IPS DF 6.9 (cell line): Measurements from ENCODE around the gene COL12A1.

Experiments used
- DNase-seq: peaks from one replicate; pipeline ENCODE4 v3.0.0-alpha.2; 2013; ENCODE audit warnings: low read depth, low spot score
- H3K27ac ChIP-seq: one replicate; pipeline ENCODE4 v1.5.1; 2013; ENCODE audit warnings: low read length, control low read depth
- H3K27me3 ChIP-seq: 2 replicates; pipeline ENCODE4 v1.6.1; 2013; ENCODE audit warnings: mild to moderate bottlenecking, low read length; ENCODE audit not compliant: control insufficient read depth, insufficient read depth
- H3K36me3 ChIP-seq: 2 replicates; pipeline ENCODE4 v1.6.1; 2013; ENCODE audit warnings: low read length; ENCODE audit not compliant: control insufficient read depth, insufficient read depth
- H3K4me1 ChIP-seq: 2 replicates; pipeline ENCODE4 v1.6.1; 2013; ENCODE audit warnings: low read length; ENCODE audit not compliant: control insufficient read depth, insufficient read depth
- H3K4me3 ChIP-seq: 2 replicates; pipeline ENCODE4 v1.5.1; 2013; ENCODE audit warnings: mild to moderate bottlenecking, low read length
- H3K9me3 ChIP-seq: 2 replicates; pipeline ENCODE4 v1.6.1; 2013; ENCODE audit warnings: low read length, inconsistent platforms; ENCODE audit not compliant: control insufficient read depth, insufficient read depth
- WGBS: extraction: QIAGEN DNeasy Blood & Tissue Kit; methylation state at CpG from one replicate; pipeline ENCODE4 v1.1.7; 2013; ENCODE audit warnings: mixed read lengths, missing lambda C conversion rate; ENCODE audit not compliant: insufficient read length, insufficient coverage; 5-methylcytosine and 5-hydroxymethylcytosine counted together

The COL12A1 gene

DNA sequence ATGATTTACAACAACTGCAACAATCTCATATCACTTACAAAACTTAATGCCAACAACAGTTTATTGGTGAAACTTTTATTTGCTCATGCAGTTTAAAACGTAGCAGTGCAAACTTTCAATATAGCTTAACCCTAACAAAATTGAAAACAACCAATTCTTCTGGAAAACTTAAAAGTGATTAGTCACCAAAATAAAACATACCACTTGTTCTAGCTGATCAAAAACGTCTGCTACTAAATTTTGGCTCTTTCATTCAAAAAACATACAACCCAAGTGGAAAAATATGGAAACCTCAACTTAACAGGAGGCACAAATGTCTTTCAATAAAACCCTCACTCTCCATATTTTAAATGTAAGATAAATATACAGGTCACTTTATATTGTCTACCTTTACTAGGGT lies 39.6 kb downstream of the COL12A1 start:
- no CpG with 5 or more reads among the region's 2 CpGs for WGBS
- Histone ChIP-seq H3K4me1 (no peaks in the 10 kb centered on the region), H3K27ac (no peak overlapping the region), H3K4me3 (no peak overlapping the region), H3K9me3 (no peaks in the 10 kb centered on the region), H3K27me3 (no peaks in the 10 kb centered on the region), H3K36me3 (no peaks in the 10 kb centered on the region)
- no peak for DNase-seq

DNA sequence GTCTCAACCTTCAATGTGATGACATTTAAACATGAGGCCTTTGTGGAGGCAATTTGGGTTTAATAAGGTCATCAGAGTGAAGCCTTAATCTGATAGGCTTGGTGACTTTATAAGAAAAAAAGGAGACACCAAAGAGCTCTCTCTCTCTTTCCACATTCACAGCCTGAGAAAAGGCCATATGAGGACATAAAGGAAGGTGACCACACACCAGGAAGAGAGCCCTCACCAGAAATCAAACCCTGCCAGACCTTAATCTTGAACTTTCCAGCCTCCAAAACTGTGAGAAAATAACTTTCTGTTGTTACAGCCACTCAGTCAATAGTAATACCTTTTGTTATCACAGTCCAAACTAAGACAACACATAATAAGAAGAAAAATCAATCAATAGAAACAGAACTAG lies 47.7 kb downstream of the COL12A1 start:
- Histone ChIP-seq H3K4me1 (no peaks in the 10 kb centered on the region), H3K27ac (no peak overlapping the region), H3K36me3 (no peaks in the 10 kb centered on the region), H3K27me3 (no peaks in the 10 kb centered on the region), H3K9me3 (no peaks in the 10 kb centered on the region), H3K4me3 (no peak overlapping the region)
- no peak for DNase-seq

DNA sequence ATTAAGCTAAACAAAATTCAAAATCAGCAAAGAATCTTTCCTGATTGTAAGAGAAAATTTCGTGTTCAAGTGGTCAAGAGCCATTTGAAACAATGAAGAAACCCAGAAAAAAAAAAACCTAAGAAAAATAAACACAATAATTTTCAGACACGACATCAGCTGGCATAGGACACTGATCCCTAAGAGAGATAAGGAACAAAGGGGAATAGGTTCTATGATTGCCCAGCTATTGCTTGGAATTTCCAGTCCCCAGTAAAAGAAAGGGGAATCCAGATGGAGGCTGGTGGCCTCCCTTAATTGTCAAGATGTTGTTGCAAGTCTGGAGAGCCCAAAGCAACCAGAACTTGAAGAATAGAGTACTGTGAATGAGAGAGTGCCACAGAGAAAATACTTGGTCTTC lies 48.5 kb downstream of the COL12A1 start:
- Histone ChIP-seq H3K27ac (no peak overlapping the region), H3K4me1 (no peaks in the 10 kb centered on the region), H3K27me3 (no peaks in the 10 kb centered on the region), H3K36me3 (no peaks in the 10 kb centered on the region), H3K9me3 (no peaks in the 10 kb centered on the region), H3K4me3 (no peak overlapping the region)
- no CpG with 5 or more reads among the region's 2 CpGs for WGBS
- DNase-seq: no peak

DNA sequence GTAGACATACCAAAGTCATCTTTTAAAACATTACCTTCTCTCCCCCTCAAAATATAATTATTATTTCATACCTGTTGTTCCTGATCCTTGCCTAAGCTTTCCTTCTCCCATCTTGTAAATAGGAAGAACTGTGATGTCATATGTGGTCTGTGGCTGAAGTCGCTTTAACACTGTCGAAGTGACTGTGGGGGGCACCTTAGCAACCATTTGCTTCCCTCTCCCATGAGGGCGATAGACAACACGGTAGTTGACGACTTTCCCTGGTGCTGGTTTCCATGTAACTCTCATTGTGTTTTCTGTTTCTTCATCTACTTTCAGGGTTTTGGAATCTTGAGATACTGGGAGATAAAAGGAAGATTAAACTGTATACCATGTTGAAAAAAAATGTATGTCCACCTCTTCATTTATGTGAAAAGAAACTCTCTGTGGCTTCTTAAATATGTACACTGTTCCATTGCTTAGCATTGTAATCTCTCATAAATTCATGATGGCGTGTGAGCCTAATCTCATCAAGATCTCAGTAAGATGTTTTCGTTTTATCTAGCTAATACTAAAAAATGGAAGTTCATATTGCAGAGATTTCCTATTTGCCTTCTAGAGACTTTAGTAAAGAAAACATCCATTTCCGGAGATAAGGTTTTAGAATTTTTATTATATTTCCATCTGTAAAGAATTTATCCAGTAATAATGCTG lies 49.5 kb downstream of the COL12A1 start:
- DNase-seq: no peak
- Histone ChIP-seq H3K27ac (no peak overlapping the region), H3K4me1 (no peaks in the 10 kb centered on the region), H3K4me3 (no peak overlapping the region), H3K9me3 (no peaks in the 10 kb centered on the region), H3K27me3 (no peaks in the 10 kb centered on the region), H3K36me3 (no peaks in the 10 kb centered on the region)
- no CpG with 5 or more reads among the region's 8 CpGs for WGBS

DNA sequence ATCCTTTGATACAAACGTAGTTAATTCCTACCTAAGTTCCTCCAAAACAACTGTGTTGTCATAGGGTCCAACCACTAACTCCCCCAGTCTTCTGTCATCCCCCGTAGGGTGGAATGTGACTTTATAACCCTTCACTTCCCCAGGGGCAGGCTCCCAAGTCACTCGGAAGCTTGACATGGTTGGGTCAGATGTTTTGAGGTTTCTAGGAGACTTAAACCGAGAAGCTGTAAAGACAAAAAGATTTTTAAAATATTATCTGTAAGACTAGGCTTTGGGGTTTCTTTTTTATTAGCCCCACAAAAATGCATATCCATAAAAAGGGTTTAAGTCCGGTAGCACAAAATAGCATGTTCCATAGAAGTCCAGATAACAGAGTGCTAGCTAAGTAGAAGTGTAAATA lies 50.2 kb downstream of the COL12A1 start:
- Histone ChIP-seq H3K27me3 (no peaks in the 10 kb centered on the region), H3K4me3 (no peak overlapping the region), H3K36me3 (no peaks in the 10 kb centered on the region), H3K4me1 (no peaks in the 10 kb centered on the region), H3K27ac (no peak overlapping the region), H3K9me3 (no peaks in the 10 kb centered on the region)
- WGBS: no CpG with 5 or more reads among the region's 5 CpGs
- no peak for DNase-seq

GRCh38 chr6:75154973-75155372 lies 50.9 kb downstream of the COL12A1 start:
- no peaks in the 10 kb centered on the region for H3K27me3 ChIP-seq
- H3K9me3 ChIP-seq: no peaks in the 10 kb centered on the region
- H3K4me3 ChIP-seq: no peak overlapping the region
- H3K4me1 ChIP-seq: no peaks in the 10 kb centered on the region
- no peak for DNase-seq
- no CpG with 5 or more reads among the region's 1 CpG for whole genome bisulfite sequencing
- no peak overlapping the region for H3K27ac ChIP-seq
- H3K36me3 ChIP-seq: no peaks in the 10 kb centered on the region

DNA sequence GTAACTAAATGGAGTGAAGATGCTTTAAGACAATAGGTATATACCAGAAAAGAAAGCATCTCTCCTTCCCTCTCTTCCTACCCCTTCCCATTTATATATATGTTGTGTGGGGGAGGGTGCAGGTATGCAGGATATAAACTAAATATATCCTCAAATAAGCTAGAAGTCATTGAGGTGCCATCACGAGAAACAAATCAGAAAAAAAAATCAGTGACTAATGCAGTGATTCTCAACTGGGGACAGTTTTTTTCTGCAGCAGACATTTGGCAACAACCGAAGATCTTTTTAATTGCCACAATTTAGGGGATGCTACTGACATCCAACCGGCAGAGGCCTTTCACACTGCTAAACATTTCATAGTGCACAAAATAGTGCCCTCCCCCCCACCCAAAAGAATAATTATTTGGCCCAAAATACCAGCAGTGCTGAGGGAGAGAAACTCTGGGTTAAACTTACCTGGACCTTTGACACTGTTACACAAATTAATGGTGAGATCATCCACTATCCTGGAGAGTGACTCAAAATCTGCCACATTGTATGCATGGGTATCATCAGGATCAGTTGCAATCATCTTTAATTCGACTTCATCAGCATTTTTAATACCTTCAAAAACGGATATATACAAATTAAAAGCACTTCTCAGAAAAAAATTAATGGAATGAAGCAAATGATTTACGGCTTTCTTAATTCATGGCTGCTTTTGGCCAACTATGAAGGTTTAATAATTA lies 55.0 kb downstream of the COL12A1 start:
- Histone ChIP-seq H3K27ac (no peak overlapping the region), H3K4me1 (no peaks in the 10 kb centered on the region), H3K4me3 (no peak overlapping the region), H3K36me3 (no peaks in the 10 kb centered on the region), H3K9me3 (no peaks in the 10 kb centered on the region), H3K27me3 (no peaks in the 10 kb centered on the region)
- DNase-seq: no peak
- no CpG with 5 or more reads among the region's 6 CpGs for WGBS

DNA sequence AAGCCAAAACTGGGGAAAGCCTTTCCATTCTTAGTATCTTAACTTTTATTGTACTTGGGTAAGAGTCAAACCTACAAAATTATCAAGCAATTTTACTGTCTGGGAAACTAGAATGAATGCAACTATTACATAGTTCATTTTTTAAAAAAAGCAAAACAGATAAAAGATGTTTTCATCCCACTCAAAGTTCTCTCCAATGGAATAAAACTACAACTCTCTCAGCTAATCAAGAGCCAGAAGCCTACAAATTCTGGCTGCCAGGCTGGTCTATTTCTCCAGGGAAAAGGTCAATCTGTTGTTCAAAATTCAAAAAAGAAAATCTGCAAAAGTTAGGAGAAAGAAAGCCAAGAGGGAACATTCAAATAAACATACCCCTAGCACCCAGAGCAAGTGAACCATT lies 56.2 kb downstream of the COL12A1 start:
- H3K9me3 ChIP-seq: no peaks in the 10 kb centered on the region
- no peaks in the 10 kb centered on the region for H3K27me3 ChIP-seq
- no peaks in the 10 kb centered on the region for H3K4me1 ChIP-seq
- no peaks in the 10 kb centered on the region for H3K36me3 ChIP-seq
- H3K27ac ChIP-seq: no peak overlapping the region
- no peak overlapping the region for H3K4me3 ChIP-seq
- no peak for DNase-seq

- H3K4me3 ChIP-seq: no peak overlapping the region
- H3K9me3 ChIP-seq: no peaks in the 10 kb centered on the region
- no CpG with 5 or more reads among the region's 1 CpG for WGBS
- no peaks in the 10 kb centered on the region for H3K27me3 ChIP-seq
- no peak for DNase-seq
- no peaks in the 10 kb centered on the region for H3K36me3 ChIP-seq
- H3K4me1 ChIP-seq: no peaks in the 10 kb centered on the region
- no peak overlapping the region for H3K27ac ChIP-seq
Measured at GRCh38 chr6:75149240-75149639, 56.6 kb downstream of the COL12A1 start.

GRCh38 chr6:75147512-75147911 lies 58.3 kb downstream of the COL12A1 start:
- no peak for DNase-seq
- Histone ChIP-seq H3K27ac (no peak overlapping the region), H3K36me3 (no peaks in the 10 kb centered on the region), H3K9me3 (no peaks in the 10 kb centered on the region), H3K4me3 (no peak overlapping the region), H3K4me1 (no peaks in the 10 kb centered on the region), H3K27me3 (no peaks in the 10 kb centered on the region)
- WGBS: no CpG with 5 or more reads among the region's 2 CpGs

- no CpG with 5 or more reads among the region's 1 CpG for WGBS
- H3K4me1 ChIP-seq: no peaks in the 10 kb centered on the region
- no peaks in the 10 kb centered on the region for H3K9me3 ChIP-seq
- H3K36me3 ChIP-seq: no peaks in the 10 kb centered on the region
- no peak overlapping the region for H3K27ac ChIP-seq
- H3K27me3 ChIP-seq: no peaks in the 10 kb centered on the region
- no peak overlapping the region for H3K4me3 ChIP-seq
- DNase-seq: no peak
Measured at GRCh38 chr6:75145976-75146375, 59.9 kb downstream of the COL12A1 start.
